GM19035 (cell line): ENCODE measurements around the gene CD244.

ENCODE experiments used
- ATAC-seq: cut with Tn5 transposase; IDR thresholded peaks from one replicate; pipeline ENCODE4 v1.9.1; 2021; ENCODE audit not compliant: unreplicated experiment

Gene CD244

GRCh38 chr1:160814316-160814715 is 48.4 kb downstream of the CD244 start:
- ATAC-seq, result no peak

- ATAC-seq, result no peak
These were observed 49.5 kb downstream of the CD244 start for GRCh38 chr1:160813215-160813614.

GRCh38 chr1:160811147-160811546 is 51.5 kb downstream of the CD244 start:
- no peak for ATAC-seq

GRCh38 chr1:160810486-160810885 is 52.2 kb downstream of the CD244 start:
- no peak for ATAC-seq

- ATAC-seq, result no peak
These were observed 54.4 kb downstream of the CD244 start for GRCh38 chr1:160808289-160808688.

- no peak for ATAC-seq
These were observed 54.9 kb downstream of the CD244 start for GRCh38 chr1:160807738-160808137.

GRCh38 chr1:160807247-160807646 is 55.4 kb downstream of the CD244 start:
- no peak for ATAC-seq

GRCh38 chr1:160806784-160807183 is 55.9 kb downstream of the CD244 start:
- no peak for ATAC-seq

GRCh38 chr1:160806109-160806665 is 56.5 kb downstream of the CD244 start:
- ATAC-seq, result no peak

- ATAC-seq, result no peak
These were observed 60.7 kb downstream of the CD244 start for GRCh38 chr1:160801836-160802580.

- ATAC-seq, result no peak
These were observed 61.9 kb downstream of the CD244 start for GRCh38 chr1:160800645-160801408.

GRCh38 chr1:160800142-160800541 is 62.5 kb downstream of the CD244 start:
- no peak for ATAC-seq

- no peak for ATAC-seq
These were observed 63.0 kb downstream of the CD244 start for GRCh38 chr1:160799641-160800040.

- ATAC-seq, result no peak
These were observed 64.2 kb downstream of the CD244 start for GRCh38 chr1:160798439-160798838.

- no peak for ATAC-seq
These were observed 64.8 kb downstream of the CD244 start for GRCh38 chr1:160797861-160798273.

- peak; percentile 34 for ATAC-seq
These were observed 65.4 kb downstream of the CD244 start for GRCh38 chr1:160797271-160797709.

- ATAC-seq, result peak; percentile 76
These were observed 66.7 kb downstream of the CD244 start, which contains the start of gene LY9 for GRCh38 chr1:160795951-160796383. LY9 (plus strand) TSS chr1:160796174; CDS start chr1:160796188, 14 bp downstream.

- no peak for ATAC-seq
These were observed 68.3 kb downstream of the CD244 start for GRCh38 chr1:160794376-160794775.

GRCh38 chr1:160789702-160790611 is 72.7 kb downstream of the CD244 start:
- ATAC-seq, result peak; percentile 73

- peak; percentile 13 for ATAC-seq
These were observed 73.5 kb downstream of the CD244 start for GRCh38 chr1:160789051-160789701.
